ENCODE results near the gene LRRC4C.

- TF ChIP-seq, protein P1, sequence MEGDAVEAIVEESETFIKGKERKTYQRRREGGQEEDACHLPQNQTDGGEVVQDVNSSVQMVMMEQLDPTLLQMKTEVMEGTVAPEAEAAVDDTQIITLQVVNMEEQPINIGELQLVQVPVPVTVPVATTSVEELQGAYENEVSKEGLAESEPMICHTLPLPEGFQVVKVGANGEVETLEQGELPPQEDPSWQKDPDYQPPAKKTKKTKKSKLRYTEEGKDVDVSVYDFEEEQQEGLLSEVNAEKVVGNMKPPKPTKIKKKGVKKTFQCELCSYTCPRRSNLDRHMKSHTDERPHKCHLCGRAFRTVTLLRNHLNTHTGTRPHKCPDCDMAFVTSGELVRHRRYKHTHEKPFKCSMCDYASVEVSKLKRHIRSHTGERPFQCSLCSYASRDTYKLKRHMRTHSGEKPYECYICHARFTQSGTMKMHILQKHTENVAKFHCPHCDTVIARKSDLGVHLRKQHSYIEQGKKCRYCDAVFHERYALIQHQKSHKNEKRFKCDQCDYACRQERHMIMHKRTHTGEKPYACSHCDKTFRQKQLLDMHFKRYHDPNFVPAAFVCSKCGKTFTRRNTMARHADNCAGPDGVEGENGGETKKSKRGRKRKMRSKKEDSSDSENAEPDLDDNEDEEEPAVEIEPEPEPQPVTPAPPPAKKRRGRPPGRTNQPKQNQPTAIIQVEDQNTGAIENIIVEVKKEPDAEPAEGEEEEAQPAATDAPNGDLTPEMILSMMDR (IDR thresholded peaks at IDR 0.05), result no peak
- no peak for TF ChIP-seq POLR2A (IDR thresholded peaks at IDR 0.05)
These were observed 991.7 kb downstream of the LRRC4C start for GRCh38 chr11:40467771-40468170.
